Ishikawa (cell line): ENCODE measurements around the gene SLC10A4.

Source experiments
- CEBPB ChIP-seq: IDR thresholded peaks from 2 replicates; pipeline ENCODE4 v1.6.1; 2012
- EGR1 ChIP-seq: IDR thresholded peaks from 2 replicates; pipeline ENCODE4 v1.6.1; 2012
- EP300 ChIP-seq: IDR thresholded peaks from 2 replicates; pipeline ENCODE4 v1.6.1; 2012; ENCODE audit warnings: borderline replicate concordance
- FOXM1 ChIP-seq: IDR thresholded peaks from 2 replicates; pipeline ENCODE4 v1.6.1; 2012; ENCODE audit warnings: low read depth, borderline replicate concordance
- MAX ChIP-seq: IDR thresholded peaks from 2 replicates; pipeline ENCODE4 v1.6.1; 2012
- RAD21 ChIP-seq: IDR thresholded peaks from 2 replicates; pipeline ENCODE4 v1.6.1; 2012; ENCODE audit warnings: low read depth
- REST ChIP-seq: IDR thresholded peaks from 2 replicates; pipeline ENCODE4 v1.6.1; 2012; ENCODE audit warnings: low read depth, mild to moderate bottlenecking
- TAF1 ChIP-seq: IDR thresholded peaks from 2 replicates; pipeline ENCODE4 v1.6.1; 2012; ENCODE audit warnings: low read depth, mild to moderate bottlenecking
- TEAD4 ChIP-seq: IDR thresholded peaks from 2 replicates; pipeline ENCODE4 v1.6.1; 2012
- USF1 ChIP-seq: IDR thresholded peaks from 2 replicates; pipeline ENCODE4 v1.6.1; 2012
- YY1 ChIP-seq: IDR thresholded peaks from 2 replicates; pipeline ENCODE4 v1.6.1; 2012; ENCODE audit warnings: low read depth
- ZBTB7A ChIP-seq: IDR thresholded peaks from 2 replicates; pipeline ENCODE4 v1.6.1; 2012; ENCODE audit warnings: low read depth

- TF ChIP-seq RAD21 (no peak), FOXM1 (no peak), YY1 (no peak), EP300 (no peak), ZBTB7A (no peak), REST (no peak), CEBPB (no peak), USF1 (no peak), MAX (no peak), TAF1 (no peak), TEAD4 (no peak), EGR1 (no peak)
Measured at GRCh38 chr4:48478273-48478672, 4.9 kb upstream of the SLC10A4 start.
